ENCODE results near the gene IRAK2. TPM values are rescaled to one million over a fixed set of nuclear protein-coding genes. Genes with fewer than 3 reads are reported as not detected.
"Not testable (repeated sequence)": the region's sequence is repeated elsewhere in the genome, so short reads cannot be mapped to it uniquely, and the experiment has no call there.

Gene IRAK2
- total and polyA plus RNA-seq, 4 donors = 2.9 to 33.1 (median 10.0) TPM

GRCh38 chr3:10155658-10156057 lies 9.1 kb upstream of the IRAK2 start:
- ATAC-seq (ENCODE audit: insufficient read depth, low FRiP score) = no peak

GRCh38 chr3:10157031-10157430 lies 7.7 kb upstream of the IRAK2 start:
- Histone ChIP-seq H3K9ac (ENCODE audit: insufficient read depth in 1 of 2, low read length in 2 of 2) (no peak overlapping the region), H3K36me3 (ENCODE audit: control insufficient read depth in 4 of 4, insufficient read depth in 4 of 4, low read length in 4 of 4) (peaks cover 0 to 5% (median 0%) of the 10 kb centered on the region in 4 donors), H3K4me3 (no peak overlapping the region), H3K27me3 (ENCODE audit: control insufficient read depth in 3 of 3, insufficient read depth in 3 of 3, low read length in 2 of 3) (no peaks in the 10 kb centered on the region), H3K27ac (ENCODE audit: low read depth in 1 of 2, low read length in 1 of 2) (no peak overlapping the region), H3K9me3 (ENCODE audit: control insufficient read depth in 4 of 4, insufficient read depth in 3 of 4, low read length in 3 of 4) (no peaks in the 10 kb centered on the region), H3K4me1 (ENCODE audit: control insufficient read depth in 5 of 5, insufficient read depth in 5 of 5, low read length in 5 of 5) (no peaks in the 10 kb centered on the region)
- DNase-seq = no peak
- no peak for TF ChIP-seq CTCF (IDR thresholded peaks at IDR 0.05; ENCODE audit: control extremely low read depth, extremely low read depth)
- WGBS, 2 donors = 82 to 83% methylated on average over 4 of the region's 4 CpGs
- ATAC-seq (ENCODE audit: insufficient read depth, low FRiP score) = no peak

More at GRCh38 chr3:10155658-10156057, 9.1 kb upstream of the IRAK2 start:
- H3K27me3 ChIP-seq (ENCODE audit: control insufficient read depth in 3 of 3, insufficient read depth in 3 of 3, low read length in 2 of 3) = no peaks in the 10 kb centered on the region
- no peak for TF ChIP-seq CTCF (IDR thresholded peaks at IDR 0.05; ENCODE audit: control extremely low read depth, extremely low read depth)
- no peaks in the 10 kb centered on the region for H3K4me1 ChIP-seq (ENCODE audit: control insufficient read depth in 5 of 5, insufficient read depth in 5 of 5, low read length in 5 of 5)
- no peak overlapping the region for H3K9ac ChIP-seq (ENCODE audit: insufficient read depth in 1 of 2, low read length in 2 of 2)
- H3K9me3 ChIP-seq (ENCODE audit: control insufficient read depth in 4 of 4, insufficient read depth in 3 of 4, low read length in 3 of 4) = no peaks in the 10 kb centered on the region
- H3K27ac ChIP-seq (ENCODE audit: low read depth in 1 of 2, low read length in 1 of 2) = no peak overlapping the region
- no peak for DNase-seq
- H3K4me3 ChIP-seq = no peak overlapping the region
- H3K36me3 ChIP-seq (ENCODE audit: control insufficient read depth in 4 of 4, insufficient read depth in 4 of 4, low read length in 4 of 4) = peaks cover 0 to 10% (median 4%) of the 10 kb centered on the region in 4 donors
- 94% methylated on average over 4 of the region's 4 CpGs for WGBS, 2 donors

- ATAC-seq (ENCODE audit: insufficient read depth, low FRiP score); H3K4me3 ChIP-seq; H3K4me1 ChIP-seq (ENCODE audit: control insufficient read depth in 5 of 5, insufficient read depth in 5 of 5, low read length in 5 of 5); H3K9ac ChIP-seq (ENCODE audit: insufficient read depth in 1 of 2, low read length in 2 of 2); H3K9me3 ChIP-seq (ENCODE audit: control insufficient read depth in 4 of 4, insufficient read depth in 3 of 4, low read length in 3 of 4); H3K27ac ChIP-seq (ENCODE audit: low read depth in 1 of 2, low read length in 1 of 2); H3K36me3 ChIP-seq (ENCODE audit: control insufficient read depth in 4 of 4, insufficient read depth in 4 of 4, low read length in 4 of 4); DNase-seq; H3K27me3 ChIP-seq (ENCODE audit: control insufficient read depth in 3 of 3, insufficient read depth in 3 of 3, low read length in 2 of 3): not testable (repeated sequence)
- 97 to 98% methylated on average over 6 of the region's 6 CpGs for WGBS, 2 donors
Observed at GRCh38 chr3:10158555-10158954, 6.2 kb upstream of the IRAK2 start.

- no peaks in the 10 kb centered on the region for H3K36me3 ChIP-seq (ENCODE audit: control insufficient read depth in 4 of 4, insufficient read depth in 4 of 4, low read length in 4 of 4)
- peaks cover 0 to 1% (median 0%) of the 10 kb centered on the region in 5 donors for H3K4me1 ChIP-seq (ENCODE audit: control insufficient read depth in 5 of 5, insufficient read depth in 5 of 5, low read length in 5 of 5)
- ATAC-seq (ENCODE audit: insufficient read depth, low FRiP score) (no peak), DNase-seq (no peak)
- WGBS, 2 donors = 48 to 63% methylated on average over 1 of the region's 1 CpG
- no peak overlapping the region for H3K9ac ChIP-seq (ENCODE audit: insufficient read depth in 1 of 2, low read length in 2 of 2)
- no peaks in the 10 kb centered on the region for H3K27me3 ChIP-seq (ENCODE audit: control insufficient read depth in 3 of 3, insufficient read depth in 3 of 3, low read length in 2 of 3)
- H3K9me3 ChIP-seq (ENCODE audit: control insufficient read depth in 4 of 4, insufficient read depth in 3 of 4, low read length in 3 of 4) = no peaks in the 10 kb centered on the region
- no peak for TF ChIP-seq CTCF (IDR thresholded peaks at IDR 0.05; ENCODE audit: control extremely low read depth, extremely low read depth)
- H3K27ac ChIP-seq (ENCODE audit: low read depth in 1 of 2, low read length in 1 of 2) = no peak overlapping the region
- no peak overlapping the region for H3K4me3 ChIP-seq
Observed at GRCh38 chr3:10160346-10160745, 4.4 kb upstream of the IRAK2 start.

All from lung (tissue), 12 donors.